MCF 10A (cell line): ENCODE data around the gene IQCC. TPM values are rescaled to one million over a fixed set of nuclear protein-coding genes. Genes with fewer than 3 reads are reported as not detected.

Experiments
- BruUV-seq: library from RNA; stranded (reverse); fragments of 400-500 nt; replicated peaks from 2 replicates; lab custom pipeline; 2021; lab: Mats Ljungman, UMichigan
- CTCF ChIA-PET: fragments of 300-600 bp; sonication (Branson Sonifier 250); formaldehyde crosslinking; extraction: SDS; loops from one replicate; lab custom pipeline; 2021; ENCODE audit warnings: antibody characterized with exemption, inconsistent platforms; lab: Yijun Ruan, JAX
- POLR2A ChIA-PET: fragments of 300-600, 350-650 bp; sonication (Branson Sonifier 250); formaldehyde crosslinking; extraction: SDS; loops from one replicate; lab custom pipeline; 2020; ENCODE audit warnings: antibody characterized with exemption, inconsistent platforms; lab: Yijun Ruan, JAX
- DNase-seq: peaks from one replicate; pipeline ENCODE4 v3.0.0-alpha.2; 2018; ENCODE audit not compliant: unreplicated experiment
- H3K27ac Mint-ChIP-seq: one replicate; pipeline ENCODE4 v1.8.0; 2022; ENCODE audit warnings: mild to moderate bottlenecking, low read depth, mixed read lengths; ENCODE audit not compliant: unreplicated experiment
- H3K27me3 Mint-ChIP-seq: one replicate; pipeline ENCODE4 v1.8.0; 2022; ENCODE audit warnings: mixed read lengths; ENCODE audit not compliant: insufficient read depth, unreplicated experiment
- H3K36me3 Mint-ChIP-seq: one replicate; pipeline ENCODE4 v1.8.0; 2022; ENCODE audit warnings: mild to moderate bottlenecking, moderate library complexity, mixed read lengths; ENCODE audit not compliant: insufficient read depth, unreplicated experiment
- H3K4me1 Mint-ChIP-seq: one replicate; pipeline ENCODE4 v1.8.0; 2022; ENCODE audit warnings: mixed read lengths; ENCODE audit not compliant: insufficient read depth, unreplicated experiment
- H3K4me3 Mint-ChIP-seq: one replicate; pipeline ENCODE4 v1.8.0; 2022; ENCODE audit warnings: mild to moderate bottlenecking, moderate library complexity, mixed read lengths; ENCODE audit not compliant: unreplicated experiment
- H3K9me3 Mint-ChIP-seq: one replicate; pipeline ENCODE4 v1.8.0; 2022; ENCODE audit warnings: mixed read lengths; ENCODE audit not compliant: unreplicated experiment
- intact Hi-C: fragments of 100-400 bp; cut with micrococcal nuclease; formaldehyde crosslinking; loops from 2 replicates; pipeline ENCODE4 v1.14.1; 2022
- total RNA-seq: library from RNA; stranded (reverse); gene quantifications from 2 replicates; pipeline ENCODE4 v1.2.3, GENCODE V29; 2022
- TF ChIP-seq, protein P1 (sequence below): fragments of 200-600 bp; IDR thresholded peaks from one replicate; pipeline ENCODE4 v1.8.0; 2022; ENCODE audit warnings: antibody characterized with exemption, mild to moderate bottlenecking; ENCODE audit not compliant: unreplicated experiment

The IQCC gene
- total RNA-seq, 1 experiment from 2014 or later: 1.9 TPM

DNA sequence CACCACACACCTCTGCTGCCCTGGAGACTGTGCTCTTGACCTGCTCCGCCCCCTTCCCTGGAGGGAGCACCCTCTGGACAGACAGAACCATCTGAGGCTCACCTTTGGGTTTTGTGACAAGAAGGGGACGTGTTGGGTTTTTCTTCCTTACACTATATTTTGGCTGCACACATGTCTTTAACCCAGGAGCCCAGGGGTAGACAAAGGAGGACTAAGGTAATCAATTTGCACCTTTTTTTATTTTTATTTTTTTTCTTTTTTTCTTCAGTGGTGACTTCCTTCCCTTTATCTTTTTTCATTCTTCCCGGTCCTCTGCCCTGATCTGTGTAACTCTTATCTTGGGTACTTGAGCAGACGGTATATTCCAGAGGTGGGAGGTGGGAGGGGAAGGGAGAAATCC lies 34.5 kb upstream of the IQCC start:
- no peaks in the 10 kb centered on the region for H3K9me3 Mint-ChIP-seq
- no TSS peak for BruUV-seq
- peaks cover 9% of the 10 kb centered on the region for H3K4me1 Mint-ChIP-seq
- no peak overlapping the region for H3K4me3 Mint-ChIP-seq
- no peak overlapping the region for H3K27ac Mint-ChIP-seq
- peaks cover 94% of the 10 kb centered on the region for H3K36me3 Mint-ChIP-seq
- intact Hi-C loops: no loop called here
- no peaks in the 10 kb centered on the region for H3K27me3 Mint-ChIP-seq
- TF ChIP-seq, protein P1, sequence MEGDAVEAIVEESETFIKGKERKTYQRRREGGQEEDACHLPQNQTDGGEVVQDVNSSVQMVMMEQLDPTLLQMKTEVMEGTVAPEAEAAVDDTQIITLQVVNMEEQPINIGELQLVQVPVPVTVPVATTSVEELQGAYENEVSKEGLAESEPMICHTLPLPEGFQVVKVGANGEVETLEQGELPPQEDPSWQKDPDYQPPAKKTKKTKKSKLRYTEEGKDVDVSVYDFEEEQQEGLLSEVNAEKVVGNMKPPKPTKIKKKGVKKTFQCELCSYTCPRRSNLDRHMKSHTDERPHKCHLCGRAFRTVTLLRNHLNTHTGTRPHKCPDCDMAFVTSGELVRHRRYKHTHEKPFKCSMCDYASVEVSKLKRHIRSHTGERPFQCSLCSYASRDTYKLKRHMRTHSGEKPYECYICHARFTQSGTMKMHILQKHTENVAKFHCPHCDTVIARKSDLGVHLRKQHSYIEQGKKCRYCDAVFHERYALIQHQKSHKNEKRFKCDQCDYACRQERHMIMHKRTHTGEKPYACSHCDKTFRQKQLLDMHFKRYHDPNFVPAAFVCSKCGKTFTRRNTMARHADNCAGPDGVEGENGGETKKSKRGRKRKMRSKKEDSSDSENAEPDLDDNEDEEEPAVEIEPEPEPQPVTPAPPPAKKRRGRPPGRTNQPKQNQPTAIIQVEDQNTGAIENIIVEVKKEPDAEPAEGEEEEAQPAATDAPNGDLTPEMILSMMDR: no peak
- POLR2A ChIA-PET: no interaction called here
- CTCF ChIA-PET: no interaction called here
- no peak for DNase-seq

DNA sequence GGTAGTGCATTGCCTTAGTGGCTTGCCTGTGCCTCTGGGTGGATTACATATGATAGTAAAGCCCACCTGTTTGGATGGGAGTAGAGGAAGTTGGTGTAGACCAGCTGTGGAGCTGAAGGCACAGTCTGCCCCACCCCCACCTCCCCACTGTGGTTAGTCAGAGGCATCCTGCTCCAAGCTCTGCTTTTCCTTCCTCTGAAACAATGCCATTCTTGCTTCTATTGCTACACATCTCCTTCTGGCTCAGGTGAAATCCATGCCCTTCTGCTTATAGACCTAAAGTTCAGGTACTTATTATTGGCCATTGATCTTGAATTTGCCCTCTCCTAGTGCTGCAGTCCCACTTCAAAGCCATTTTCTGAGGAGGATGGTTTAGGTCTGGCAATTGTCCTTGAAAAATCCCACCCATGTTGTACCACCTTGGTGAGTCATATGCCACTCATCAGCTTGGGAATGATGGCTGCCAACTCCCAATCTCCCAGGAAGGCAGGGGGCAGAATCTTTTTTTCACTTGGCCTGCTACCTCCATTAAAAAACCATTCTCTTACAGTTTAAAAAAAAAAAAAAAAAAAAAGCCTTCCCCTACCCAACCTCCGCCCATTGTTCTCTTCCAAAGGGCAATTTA lies 32.7 kb upstream of the IQCC start:
- DNase-seq: peak; percentile 68
- intact Hi-C loops: no loop called here
- ChIA-PET POLR2A (no interaction called here), CTCF (interaction anchor here (0.7 to 1.5 kb wide), 2 partner anchors 10 to 16 kb away, joined by 3 read pairs; no protein-coding TSS in a partner anchor)
- BruUV-seq: no TSS peak
- no peak overlapping the region for H3K27ac Mint-ChIP-seq
- H3K4me1 Mint-ChIP-seq: peaks cover 9% of the 10 kb centered on the region
- TF ChIP-seq, protein P1: no peak
- H3K36me3 Mint-ChIP-seq: peaks cover 83% of the 10 kb centered on the region
- H3K9me3 Mint-ChIP-seq: no peaks in the 10 kb centered on the region
- H3K27me3 Mint-ChIP-seq: no peaks in the 10 kb centered on the region
- H3K4me3 Mint-ChIP-seq: no peak overlapping the region

DNA sequence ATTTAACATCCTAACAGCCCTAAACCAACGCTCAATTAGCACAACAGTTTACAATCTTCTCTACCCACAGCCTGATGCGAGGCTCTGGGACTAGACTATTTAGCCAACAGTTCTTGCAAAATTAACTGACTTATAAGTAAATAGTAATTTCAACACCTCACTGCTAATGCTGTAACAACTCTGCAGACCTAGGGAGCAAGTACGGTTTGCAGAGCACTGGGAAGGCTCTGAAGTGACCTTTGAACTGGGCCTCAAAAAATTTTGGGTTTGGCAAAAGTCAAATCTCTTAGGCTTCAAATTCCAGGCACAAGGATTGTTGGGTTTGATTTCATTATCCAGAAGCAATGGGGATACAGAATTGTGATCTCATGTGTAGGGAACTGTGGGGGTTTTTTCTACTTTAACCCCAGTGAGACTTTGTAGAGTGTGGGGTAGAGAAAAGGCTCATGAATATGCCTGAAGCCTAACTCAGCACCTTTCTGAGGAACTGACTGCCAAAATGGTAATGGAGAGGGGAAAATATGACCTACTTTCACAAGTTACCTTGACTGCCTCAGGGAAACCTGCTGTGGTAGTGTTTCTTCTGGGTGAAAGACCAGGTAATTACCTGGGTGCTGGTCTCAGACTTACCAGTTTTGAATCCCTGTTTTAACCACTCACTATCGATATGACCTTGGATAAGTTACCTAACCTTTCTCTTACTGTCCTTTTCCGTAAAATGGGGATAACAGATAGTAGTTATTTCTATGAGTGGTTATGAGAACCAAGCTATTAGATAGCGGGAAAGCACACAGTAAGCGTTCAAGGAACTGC lies 26.9 kb upstream of the IQCC start:
- Mint-ChIP-seq H3K36me3 (peaks cover 63% of the 10 kb centered on the region), H3K9me3 (no peaks in the 10 kb centered on the region), H3K4me3 (peak overlapping the region; percentile 97), H3K27me3 (no peaks in the 10 kb centered on the region), H3K4me1 (peaks cover 7% of the 10 kb centered on the region), H3K27ac (peak overlapping the region; percentile 98)
- ChIA-PET POLR2A (interaction anchor here (0.5 to 3.6 kb wide), 23 partner anchors 8 to 615 kb away, joined by 3 to 44 read pairs (median 4); partner anchors contain the start of genes KHDRBS1 and KPNA6), CTCF (interaction anchor here (0.5 to 1.1 kb wide), 2 partner anchors 11 to 216 kb away, joined by 3 read pairs; no protein-coding TSS in a partner anchor)
- BruUV-seq: no TSS peak
- TF ChIP-seq, protein P1: no peak
- no peak for DNase-seq
- intact Hi-C loops: loop anchor here (2.0 kb wide), 1 partner anchor 70 kb away; the partner anchor contains the start of gene KPNA6

DNA sequence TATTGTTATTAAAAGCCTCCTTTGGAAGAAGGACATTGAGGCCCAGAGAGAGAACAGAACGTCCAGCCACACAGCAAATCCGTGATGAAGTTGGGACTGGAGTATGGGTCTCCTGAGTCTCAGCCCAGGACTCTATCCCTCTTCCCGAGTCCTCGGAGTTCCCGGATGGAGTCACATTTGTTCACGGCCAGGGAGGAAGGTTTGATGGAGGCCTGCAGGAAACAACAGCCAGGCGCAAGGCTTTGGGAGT lies 26.4 kb upstream of the IQCC start:
- peaks cover 10% of the 10 kb centered on the region for H3K4me1 Mint-ChIP-seq

More for the DNA sequence above, 26.4 kb upstream of the IQCC start:
- intact Hi-C loops: loop anchor here (2.0 kb wide), 1 partner anchor 70 kb away; the partner anchor contains the start of gene KPNA6
- ChIA-PET POLR2A (interaction anchor here (0.5 to 3.6 kb wide), 27 partner anchors 9 to 614 kb away, joined by 3 to 44 read pairs (median 4); partner anchors contain the start of genes KHDRBS1 and KPNA6), CTCF (interaction anchor here (0.5 to 1.1 kb wide), 2 partner anchors 11 to 217 kb away, joined by 3 read pairs; no protein-coding TSS in a partner anchor)
- Mint-ChIP-seq H3K4me3 (peak overlapping the region; percentile 97), H3K36me3 (peaks cover 66% of the 10 kb centered on the region), H3K9me3 (no peaks in the 10 kb centered on the region), H3K27ac (peak overlapping the region; percentile 98), H3K27me3 (no peaks in the 10 kb centered on the region)
- TF ChIP-seq, protein P1: no peak
- TSS peak; percentile 69 for BruUV-seq
- DNase-seq: no peak
